ENCODE data around the gene EN2.

GRCh38 chr7:155414547-155415492 lies 43.1 kb upstream of the EN2 start:
- TF ChIP-seq CTCF (IDR thresholded peaks at IDR 0.05) (no peak), POLR2A (IDR thresholded peaks at IDR 0.05) (no peak)

Measured in right lobe of liver (tissue), 4 donors.